Body of pancreas (tissue), 4 donors: ENCODE data around the gene ACACB. TPM values are rescaled to one million over a fixed set of nuclear protein-coding genes. Genes with fewer than 3 reads are reported as not detected.

Experiments
- ATAC-seq: fragments of 150-250 bp; one replicate; pipeline ENCODE4 v1.9.1; 2016
- DNase-seq, 4 donors: peaks; one replicate each; pipeline ENCODE4 v3.0.0-alpha.2; 2019
- H3K27ac ChIP-seq, 4 donors: fragments of 200-600 bp; sonication (generic); 1 replicate in 3 of 4; 2 replicates in 1 of 4; pipeline versions ENCODE4 v1.5.1 to v1.6.1; 2016 to 2019; ENCODE audit warnings: mild to moderate bottlenecking in 1 of 4, mixed read lengths in 1 of 4, moderate library complexity in 1 of 4
- H3K27me3 ChIP-seq, 2 donors: fragments of 200-600 bp; sonication (generic); one replicate each; pipeline ENCODE4 v1.6.0; 2016; ENCODE audit warnings: mild to moderate bottlenecking in 1 of 2
- H3K36me3 ChIP-seq, 2 donors: fragments of 200-600 bp; sonication (generic); replicated peaks in 1 of 2; 2 replicates each; pipeline ENCODE4 v1.5.1; 2016; ENCODE audit warnings: low read depth in 2 of 2; ENCODE audit not compliant: insufficient read depth in 1 of 2
- H3K4me1 ChIP-seq: fragments of 200-600 bp; sonication (generic); one replicate; pipeline ENCODE4 v1.6.0; 2016
- H3K4me3 ChIP-seq, 2 donors: fragments of 200-600 bp; sonication (generic); 1 replicate in 1 of 2; 2 replicates in 1 of 2; pipeline ENCODE4 v1.5.1; 2016 to 2019
- H3K9me3 ChIP-seq, 3 donors: fragments of 200-600 bp; sonication (generic); 1 replicate in 2 of 3; 2 replicates in 1 of 3; pipeline ENCODE4 v1.5.1; 2016
- POLR2A ChIP-seq, 3 donors: fragments of 450-650 bp; IDR thresholded peaks; one replicate each; pipeline ENCODE4 v1.6.1; 2016; ENCODE audit warnings: antibody characterized with exemption in 3 of 3, mild to moderate bottlenecking in 2 of 3
- whole genome bisulfite sequencing, 2 donors: methylation state at CpG; one replicate each; pipeline ENCODE4 v1.1.5; 2017; 5-methylcytosine and 5-hydroxymethylcytosine counted together
- intact Hi-C: fragments of 100-400 bp; cut with DNase I; formaldehyde crosslinking; loops from one replicate; pipeline ENCODE4 v1.15.1; 2023
- total RNA-seq, 2 donors: library from RNA; depleted of rRNA; stranded (reverse); fragments of >200 nt; gene quantifications; one replicate each; pipeline ENCODE4 v1.1.0, GENCODE V29; 2016
- TF ChIP-seq, protein P1 (sequence below), 7 experiments: fragments of 450-650 bp in 4 of 7; fragments of 200-600 bp in 3 of 7; sonication (generic) in 3 of 7; IDR thresholded peaks; one replicate each; pipeline ENCODE4 v1.5.1; 2016 to 2019; ENCODE audit warnings: antibody characterized with exemption in 7 of 7

ACACB gene
- total RNA-seq, 2 donors from 2014 or later: 71.1 to 358 TPM

DNA sequence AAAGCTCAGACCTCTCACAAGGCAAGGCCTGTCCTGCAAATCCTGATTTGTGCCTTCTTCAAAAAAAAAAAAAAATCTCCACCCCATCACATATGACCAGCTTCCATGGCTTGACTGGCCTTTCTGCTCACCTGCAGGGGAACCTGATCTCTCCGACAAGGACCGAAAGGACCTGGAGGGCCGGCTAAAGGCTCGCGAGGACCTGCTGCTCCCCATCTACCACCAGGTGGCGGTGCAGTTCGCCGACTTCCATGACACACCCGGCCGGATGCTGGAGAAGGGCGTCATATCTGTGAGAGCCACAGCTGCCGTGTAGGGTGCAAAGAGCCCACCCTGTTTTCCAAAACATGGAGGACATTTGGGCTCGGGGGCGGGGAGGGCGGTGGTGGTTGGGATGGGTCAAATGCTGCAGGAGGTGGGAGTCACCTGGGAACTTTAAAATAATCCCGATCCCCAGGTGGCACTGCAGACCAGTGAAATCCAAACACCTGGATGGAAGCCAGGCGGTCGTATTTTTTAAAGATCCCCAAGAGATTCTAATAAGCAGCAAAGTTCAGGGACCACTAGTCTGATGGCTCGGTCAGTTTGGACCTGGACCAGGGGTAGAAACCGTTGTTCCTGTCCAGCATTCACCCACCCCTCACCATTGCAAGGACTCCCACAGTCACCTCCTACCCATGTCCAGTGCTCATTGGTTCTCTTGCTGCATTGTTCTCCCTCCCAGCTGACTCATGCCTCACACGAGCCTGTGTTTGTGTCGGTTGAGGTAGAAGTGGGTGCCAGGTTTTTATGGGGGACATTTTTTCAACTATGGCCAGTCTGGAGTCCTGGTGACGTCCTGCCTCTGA, 147.9 kb downstream of the ACACB start:
- Histone ChIP-seq H3K27me3 (no peaks in the 10 kb centered on the region), H3K9me3 (no peaks in the 10 kb centered on the region), H3K4me1 (no peaks in the 10 kb centered on the region), H3K4me3 (no peak overlapping the region), H3K36me3 (peaks cover 14 to 37% of the 10 kb centered on the region in 2 donors), H3K27ac (no peak overlapping the region)
- 61 to 63% methylated on average over 18 to 23 of the region's 23 CpGs for WGBS, 2 donors
- DNase-seq: peak; percentile 68 to 76 (median 72)
- TF ChIP-seq, protein P1, sequence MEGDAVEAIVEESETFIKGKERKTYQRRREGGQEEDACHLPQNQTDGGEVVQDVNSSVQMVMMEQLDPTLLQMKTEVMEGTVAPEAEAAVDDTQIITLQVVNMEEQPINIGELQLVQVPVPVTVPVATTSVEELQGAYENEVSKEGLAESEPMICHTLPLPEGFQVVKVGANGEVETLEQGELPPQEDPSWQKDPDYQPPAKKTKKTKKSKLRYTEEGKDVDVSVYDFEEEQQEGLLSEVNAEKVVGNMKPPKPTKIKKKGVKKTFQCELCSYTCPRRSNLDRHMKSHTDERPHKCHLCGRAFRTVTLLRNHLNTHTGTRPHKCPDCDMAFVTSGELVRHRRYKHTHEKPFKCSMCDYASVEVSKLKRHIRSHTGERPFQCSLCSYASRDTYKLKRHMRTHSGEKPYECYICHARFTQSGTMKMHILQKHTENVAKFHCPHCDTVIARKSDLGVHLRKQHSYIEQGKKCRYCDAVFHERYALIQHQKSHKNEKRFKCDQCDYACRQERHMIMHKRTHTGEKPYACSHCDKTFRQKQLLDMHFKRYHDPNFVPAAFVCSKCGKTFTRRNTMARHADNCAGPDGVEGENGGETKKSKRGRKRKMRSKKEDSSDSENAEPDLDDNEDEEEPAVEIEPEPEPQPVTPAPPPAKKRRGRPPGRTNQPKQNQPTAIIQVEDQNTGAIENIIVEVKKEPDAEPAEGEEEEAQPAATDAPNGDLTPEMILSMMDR (IDR thresholded peaks at IDR 0.05): peak; percentile 57 to 75 (median 64)
- no peak for TF ChIP-seq POLR2A (IDR thresholded peaks at IDR 0.05)
- intact Hi-C loops: no loop called here
- ATAC-seq: peak; percentile 72

DNA sequence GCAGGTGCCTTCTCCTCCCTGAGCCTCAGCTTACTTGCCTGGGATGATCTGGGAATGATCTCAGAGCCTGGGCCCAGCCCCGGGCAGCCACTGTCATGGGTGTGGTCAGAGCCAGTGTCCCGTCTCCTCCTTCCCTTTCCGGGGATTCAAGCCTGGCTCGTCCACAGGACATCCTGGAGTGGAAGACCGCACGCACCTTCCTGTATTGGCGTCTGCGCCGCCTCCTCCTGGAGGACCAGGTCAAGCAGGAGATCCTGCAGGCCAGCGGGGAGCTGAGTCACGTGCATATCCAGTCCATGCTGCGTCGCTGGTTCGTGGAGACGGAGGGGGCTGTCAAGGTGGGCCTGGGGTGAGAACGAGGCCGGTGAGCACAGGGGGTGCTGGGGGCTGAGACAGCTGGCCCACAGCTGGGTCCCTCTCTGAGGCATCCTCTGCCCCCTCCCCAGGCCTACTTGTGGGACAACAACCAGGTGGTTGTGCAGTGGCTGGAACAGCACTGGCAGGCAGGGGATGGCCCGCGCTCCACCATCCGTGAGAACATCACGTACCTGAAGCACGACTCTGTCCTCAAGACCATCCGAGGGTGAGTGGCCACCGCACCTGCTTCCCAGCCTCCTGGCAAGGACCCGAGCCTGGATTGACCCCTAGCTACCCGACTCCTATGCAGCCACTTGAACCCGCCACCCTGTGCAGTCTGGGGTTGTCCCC, 148.7 kb downstream of the ACACB start:
- H3K27ac ChIP-seq: no peak overlapping the region
- H3K27me3 ChIP-seq: no peaks in the 10 kb centered on the region
- WGBS, 2 donors: 89 to 90% methylated on average over 8 to 26 of the region's 27 CpGs
- peaks cover 14 to 32% of the 10 kb centered on the region in 2 donors for H3K36me3 ChIP-seq
- TF ChIP-seq, protein P1 (IDR thresholded peaks at IDR 0.05): no peak
- no peak for TF ChIP-seq POLR2A (IDR thresholded peaks at IDR 0.05)
- DNase-seq: no peak
- intact Hi-C loops: no loop called here
- no peaks in the 10 kb centered on the region for H3K9me3 ChIP-seq
- no peak overlapping the region for H3K4me3 ChIP-seq
- H3K4me1 ChIP-seq: no peaks in the 10 kb centered on the region
- ATAC-seq: no peak

DNA sequence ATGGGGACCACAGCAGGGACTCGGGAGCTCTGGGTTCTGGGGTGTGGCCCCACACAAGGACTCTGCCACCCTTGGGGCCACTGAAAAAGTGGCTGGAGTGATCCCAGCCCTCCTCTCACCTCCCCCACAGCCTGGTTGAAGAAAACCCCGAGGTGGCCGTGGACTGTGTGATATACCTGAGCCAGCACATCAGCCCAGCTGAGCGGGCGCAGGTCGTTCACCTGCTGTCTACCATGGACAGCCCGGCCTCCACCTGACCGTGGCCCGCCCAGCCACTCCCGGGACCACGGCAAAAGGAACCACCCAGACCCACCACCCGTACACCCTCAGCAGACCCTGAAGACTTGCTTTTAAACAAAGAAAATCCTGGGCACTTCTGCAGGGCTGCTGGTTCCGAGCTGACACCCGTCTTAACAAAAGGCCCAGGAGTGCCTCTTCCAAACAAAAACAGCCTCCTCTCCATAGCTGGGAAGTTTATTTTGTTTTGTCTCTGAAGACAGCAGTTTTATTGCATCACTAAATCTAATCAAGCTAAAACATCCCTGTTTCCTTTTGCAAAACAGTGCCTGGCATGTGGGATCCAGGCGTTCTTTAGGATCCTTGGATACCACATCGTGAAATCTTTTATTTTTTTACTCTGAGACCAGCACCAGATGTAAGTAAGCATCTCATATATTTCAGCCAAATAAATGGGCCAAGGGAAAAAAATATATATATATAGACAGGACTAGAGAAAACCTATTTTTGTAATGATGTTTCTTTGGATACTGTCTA, 149.9 kb downstream of the ACACB start:
- no peak for ATAC-seq
- intact Hi-C loops: no loop called here
- Histone ChIP-seq H3K27me3 (no peaks in the 10 kb centered on the region), H3K9me3 (no peaks in the 10 kb centered on the region), H3K27ac (no peak overlapping the region), H3K4me3 (no peak overlapping the region), H3K4me1 (no peaks in the 10 kb centered on the region), H3K36me3 (peaks cover 14 to 25% of the 10 kb centered on the region in 2 donors)
- WGBS, 2 donors: 88 to 92% methylated on average over 9 to 16 of the region's 16 CpGs
- DNase-seq: no peak
- TF ChIP-seq, protein P1 (IDR thresholded peaks at IDR 0.05): no peak
- no peak for TF ChIP-seq POLR2A (IDR thresholded peaks at IDR 0.05)

DNA sequence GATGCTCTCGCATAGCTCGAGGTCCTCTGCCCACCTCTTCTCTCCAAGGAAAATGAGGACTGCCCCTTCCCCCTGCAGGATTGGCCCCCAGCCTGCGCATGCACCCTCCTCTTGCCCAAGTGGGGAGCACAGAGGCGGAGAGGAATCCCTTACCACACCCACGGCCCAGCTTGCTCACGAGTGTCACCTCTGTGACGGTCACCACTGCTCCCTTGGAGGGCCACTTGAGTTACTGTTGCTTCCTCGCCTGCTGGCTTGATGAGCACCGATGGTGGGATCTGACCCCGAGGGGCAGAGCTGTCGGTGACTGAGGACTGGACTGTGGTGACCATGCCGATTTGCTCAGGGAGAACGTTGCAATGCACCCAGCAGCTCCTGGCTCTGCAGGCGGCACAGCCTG, 151.0 kb downstream of the ACACB start:
- Histone ChIP-seq H3K4me1 (no peaks in the 10 kb centered on the region), H3K9me3 (no peaks in the 10 kb centered on the region), H3K27ac (no peak overlapping the region), H3K36me3 (peaks cover 14 to 23% of the 10 kb centered on the region in 2 donors), H3K27me3 (no peaks in the 10 kb centered on the region), H3K4me3 (no peak overlapping the region)
- TF ChIP-seq POLR2A (IDR thresholded peaks at IDR 0.05): no peak
- ATAC-seq (no peak), DNase-seq (no peak)
- intact Hi-C loops: no loop called here
- WGBS, 2 donors: 88 to 91% methylated on average over 6 to 14 of the region's 14 CpGs

DNA sequence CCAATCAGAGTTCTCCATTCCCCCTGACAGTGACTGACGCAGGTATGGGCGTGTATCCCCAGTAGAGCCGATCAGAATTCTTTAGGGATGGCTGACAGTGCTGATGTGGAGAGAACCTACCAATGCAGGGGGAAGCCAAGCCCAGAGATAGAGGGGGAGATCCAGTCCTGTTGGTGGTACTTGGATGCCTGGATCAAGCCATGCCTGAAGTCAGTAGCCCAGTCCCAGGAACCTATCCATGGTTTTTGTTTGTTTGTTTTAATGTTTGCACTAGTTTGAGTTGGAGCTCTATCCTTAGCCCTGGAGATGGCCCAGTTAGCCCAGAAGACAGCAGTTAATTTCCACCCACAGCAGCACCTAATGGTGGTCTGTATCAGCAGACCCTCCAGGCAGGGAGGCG, 152.5 kb downstream of the ACACB start:
- intact Hi-C loops: no loop called here
- Histone ChIP-seq H3K36me3 (peaks cover 14 to 21% of the 10 kb centered on the region in 2 donors), H3K4me1 (no peaks in the 10 kb centered on the region), H3K27me3 (no peaks in the 10 kb centered on the region), H3K27ac (no peak overlapping the region), H3K9me3 (no peaks in the 10 kb centered on the region), H3K4me3 (no peak overlapping the region)
- ATAC-seq: no peak
- 93 to 96% methylated on average over 4 of the region's 4 CpGs for WGBS, 2 donors
- no peak for DNase-seq
- TF ChIP-seq POLR2A (IDR thresholded peaks at IDR 0.05): no peak
- TF ChIP-seq, protein P1 (IDR thresholded peaks at IDR 0.05): no peak
